NCI-H460 (cell line): ENCODE measurements around the gene GANC. TPM values are rescaled to one million over a fixed set of nuclear protein-coding genes. Genes with fewer than 3 reads are reported as not detected.

Source experiments
- total RNA-seq: library from RNA; depleted of rRNA; stranded (reverse); fragments of >200 nt; shearing (Covaris generic); gene quantifications from 2 replicates; pipeline ENCODE4 v1.2.3, GENCODE V29; 2014; rRNA removed

GANC gene
- total RNA-seq, 1 experiment from 2014 or later, result 9.2 TPM

Other genes with a start within 250 kb of the GANC start
- gene PLA2G4D, start 178.6 kb upstream of the GANC start, total RNA-seq, result not detected in 2 replicates
- not detected in 2 replicates for gene PLA2G4F, start 116.6 kb upstream of the GANC start, total RNA-seq
- gene VPS39, start 64.9 kb upstream of the GANC start, total RNA-seq, result 18.8 and 27.0 TPM in 2 replicates
- 67.1 and 73.4 TPM in 2 replicates for gene TMEM87A, start 232 bp downstream of the GANC start, total RNA-seq
- 0.43 and 1.6 TPM in 2 replicates for gene CAPN3, start 86.3 kb downstream of the GANC start, total RNA-seq
- gene ZNF106, start 217.9 kb downstream of the GANC start, total RNA-seq, result 24.7 and 28.2 TPM in 2 replicates
- gene SNAP23, start 222.4 kb downstream of the GANC start, total RNA-seq, result 31.6 and 37.9 TPM in 2 replicates